Activated T-cell treated with anti-CD3 and anti-CD28 coated beads, Interleukin-2, amount 50 U/mL, for 24 hours (primary cell): ENCODE measurements around the gene RNU5B-1.

Experiments used
- DNase-seq: peaks from one replicate; pipeline ENCODE4 v3.0.0-alpha.2; 2020
- H3K27ac Mint-ChIP-seq: 2 replicates; pipeline ENCODE4 v1.8.0; 2020; ENCODE audit warnings: mild to moderate bottlenecking, mixed read lengths
- H3K27me3 Mint-ChIP-seq: 2 replicates; pipeline ENCODE4 v1.8.0; 2020; ENCODE audit warnings: mixed read lengths
- H3K36me3 Mint-ChIP-seq: 2 replicates; pipeline ENCODE4 v1.8.0; 2020; ENCODE audit warnings: low read depth, mixed read lengths
- H3K4me1 Mint-ChIP-seq: 2 replicates; pipeline ENCODE4 v1.8.0; 2020; ENCODE audit warnings: low read depth, mixed read lengths
- H3K4me3 Mint-ChIP-seq: 2 replicates; pipeline ENCODE4 v1.8.0; 2020; ENCODE audit warnings: mild to moderate bottlenecking, moderate library complexity, mixed read lengths
- H3K9me3 Mint-ChIP-seq: 2 replicates; pipeline ENCODE4 v1.8.0; 2020; ENCODE audit warnings: mixed read lengths

The RNU5B-1 gene

DNA sequence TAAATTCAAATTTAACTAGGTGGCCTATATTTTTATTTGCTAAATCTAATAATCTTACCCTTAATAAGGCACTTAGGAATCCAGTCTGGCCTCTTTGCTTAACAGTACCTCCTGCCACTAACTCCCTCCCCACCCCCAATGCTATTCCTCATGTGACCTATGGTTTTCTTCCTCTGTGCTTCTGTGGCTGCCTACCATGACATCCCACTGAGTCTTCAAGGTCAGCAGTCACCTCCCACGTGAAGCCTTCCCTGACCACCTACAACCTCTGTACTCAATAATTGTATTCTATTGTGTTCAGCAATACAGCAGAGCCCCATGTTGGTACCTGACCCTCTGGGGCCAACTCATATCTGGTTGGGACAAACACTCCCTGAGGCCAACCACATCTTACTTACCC, 27.5 kb upstream of the RNU5B-1 start:
- H3K27ac Mint-ChIP-seq, result no peak overlapping the region
- H3K36me3 Mint-ChIP-seq, result peaks cover 19% of the 10 kb centered on the region
- no peak for DNase-seq
- peaks cover 40% of the 10 kb centered on the region for H3K4me1 Mint-ChIP-seq
- no peaks in the 10 kb centered on the region for H3K9me3 Mint-ChIP-seq
- H3K4me3 Mint-ChIP-seq, result no peak overlapping the region
- H3K27me3 Mint-ChIP-seq, result no peaks in the 10 kb centered on the region

DNA sequence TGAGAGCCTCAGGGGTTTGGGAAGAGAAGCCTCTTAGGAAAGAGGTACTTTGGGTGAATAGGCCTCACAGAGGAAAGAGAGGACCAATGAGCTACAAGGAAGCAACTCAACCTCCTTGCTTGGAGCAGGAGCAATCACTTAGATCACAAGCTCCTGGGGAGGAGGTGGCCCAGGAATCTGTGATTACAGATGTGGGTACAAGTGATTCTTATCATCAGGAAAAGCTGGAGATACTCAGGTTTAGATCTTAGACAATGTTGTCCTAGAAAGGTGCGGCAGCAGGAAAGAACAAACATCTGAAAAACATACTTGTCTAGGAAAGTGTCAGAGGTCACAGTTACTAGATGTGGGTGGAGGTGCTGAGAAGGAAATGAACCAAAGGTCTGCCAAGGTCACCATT, 26.0 kb upstream of the RNU5B-1 start:
- Mint-ChIP-seq H3K27me3 (no peaks in the 10 kb centered on the region), H3K4me1 (peaks cover 48% of the 10 kb centered on the region), H3K27ac (peak overlapping the region; percentile 3), H3K9me3 (no peaks in the 10 kb centered on the region), H3K36me3 (peaks cover 26% of the 10 kb centered on the region), H3K4me3 (no peak overlapping the region)
- DNase-seq, result no peak

GRCh38 chr15:65285291-65286068, 19.0 kb upstream of the RNU5B-1 start:
- Mint-ChIP-seq H3K4me1 (peaks cover 37% of the 10 kb centered on the region), H3K27ac (peak overlapping the region; percentile 89), H3K36me3 (peaks cover 14% of the 10 kb centered on the region), H3K4me3 (peak overlapping the region; percentile 84), H3K27me3 (no peaks in the 10 kb centered on the region), H3K9me3 (no peaks in the 10 kb centered on the region)
- DNase-seq, result no peak

DNA sequence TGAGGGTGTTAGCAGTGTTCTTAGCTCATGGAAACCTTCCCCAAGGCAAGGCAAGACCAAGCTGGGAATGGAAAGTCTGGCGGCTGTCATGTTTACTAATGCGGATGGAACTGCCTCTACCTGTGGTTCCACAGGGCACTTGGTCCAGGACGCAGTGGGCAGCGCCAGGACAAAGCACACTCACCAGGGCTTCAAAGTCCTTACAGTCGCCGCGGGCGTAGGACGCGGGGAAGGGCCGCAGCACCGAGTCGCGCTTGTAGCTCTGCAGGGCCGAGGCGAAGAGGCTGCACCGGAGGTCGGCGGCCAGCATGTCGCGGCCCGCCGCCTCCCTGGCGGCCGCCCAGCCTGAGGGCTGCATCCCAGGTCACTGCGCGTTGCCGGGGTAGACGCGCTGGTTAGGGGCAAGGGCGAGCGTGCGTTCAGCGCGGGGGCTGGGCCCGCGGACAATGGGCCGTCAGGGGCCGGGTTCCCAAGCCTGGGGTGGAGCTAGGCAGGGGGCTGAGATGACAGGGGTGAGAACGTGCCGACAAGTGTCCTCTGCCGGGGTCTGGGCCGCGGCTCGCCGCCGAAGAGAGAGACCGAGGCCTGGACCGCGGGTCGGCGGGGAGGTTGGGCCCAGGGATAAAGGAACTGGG, 18.3 kb upstream of the RNU5B-1 start:
- Mint-ChIP-seq H3K27ac (peak overlapping the region; percentile 89), H3K9me3 (no peaks in the 10 kb centered on the region), H3K4me1 (peaks cover 37% of the 10 kb centered on the region), H3K27me3 (no peaks in the 10 kb centered on the region), H3K36me3 (peaks cover 14% of the 10 kb centered on the region), H3K4me3 (peak overlapping the region; percentile 84)
- no peak for DNase-seq

DNA sequence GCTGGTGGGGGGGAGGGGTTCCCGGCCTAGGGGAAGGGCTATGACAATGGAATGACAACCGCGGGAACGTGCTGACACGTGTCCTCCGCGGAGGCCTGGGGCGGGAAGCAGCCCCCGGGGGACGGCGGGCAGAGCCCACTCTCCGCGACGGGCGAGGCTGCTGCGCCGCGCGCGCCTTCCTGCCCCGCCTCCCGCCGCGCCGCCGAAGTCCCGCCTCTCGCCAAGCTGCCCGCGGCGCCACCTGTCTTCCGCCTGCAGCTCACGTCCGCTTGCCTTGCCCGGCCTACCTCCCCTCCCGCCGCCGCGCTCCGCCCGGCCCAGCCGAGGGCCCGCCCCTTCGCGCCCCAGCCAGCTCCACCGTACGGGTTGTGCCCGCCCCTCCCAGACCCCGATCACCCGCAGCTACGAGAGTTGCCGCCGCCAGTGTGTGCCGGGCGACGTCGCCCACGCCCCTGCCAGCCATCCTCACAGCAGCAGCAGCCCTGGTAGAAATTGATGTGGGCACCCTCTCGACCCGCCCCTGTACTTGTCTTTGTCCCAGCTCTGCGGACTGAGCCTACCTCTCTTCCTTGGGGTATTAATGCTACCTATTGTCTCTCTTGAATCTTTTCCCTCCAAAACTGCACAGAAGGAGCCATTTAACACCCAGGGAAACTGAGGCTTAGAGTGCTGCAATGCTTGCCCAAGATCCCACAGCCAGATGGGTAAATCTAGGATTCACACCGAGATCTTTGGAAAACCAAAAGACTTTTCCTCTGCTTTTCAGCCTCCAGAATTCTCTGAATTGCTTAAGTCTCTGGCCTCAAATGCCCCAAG, 17.6 kb upstream of the RNU5B-1 start, which contains the start of gene PARP16:
PARP16 (minus strand) TSS at position 180 of the 816 bp plus-strand sequence. CDS start 457 bp downstream, outside the sequence.
- H3K27me3 Mint-ChIP-seq, result no peaks in the 10 kb centered on the region
- H3K27ac Mint-ChIP-seq, result peak within 1 kb of the TSS; percentile 89
- peaks cover 36% of the 10 kb centered on the region for H3K4me1 Mint-ChIP-seq
- no peaks in the 10 kb centered on the region for H3K9me3 Mint-ChIP-seq
- peak within 1 kb of the TSS; percentile 84 for H3K4me3 Mint-ChIP-seq
- DNase-seq, result peak; percentile 95
- H3K36me3 Mint-ChIP-seq, result peaks cover 14% of the 10 kb centered on the region

DNA sequence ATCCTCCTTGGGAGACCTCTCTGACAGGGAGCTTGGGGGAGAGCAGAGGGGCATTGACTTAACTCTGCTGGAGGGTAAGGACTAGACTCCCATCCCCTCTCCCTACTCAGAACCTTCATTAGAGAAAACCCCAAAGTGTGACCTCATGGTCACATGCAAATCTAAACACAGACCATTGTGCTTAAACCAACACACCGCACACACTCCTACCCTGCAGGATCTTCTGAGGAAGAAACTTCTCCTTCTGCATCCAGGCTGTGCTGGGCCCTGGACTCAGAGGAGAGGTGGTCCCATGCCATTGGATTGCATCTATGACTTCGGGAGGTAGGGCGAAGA, 17.0 kb upstream of the RNU5B-1 start:
- Mint-ChIP-seq H3K4me1 (peaks cover 32% of the 10 kb centered on the region), H3K9me3 (no peaks in the 10 kb centered on the region), H3K27ac (no peak overlapping the region), H3K36me3 (peaks cover 9% of the 10 kb centered on the region), H3K4me3 (peak overlapping the region; percentile 84), H3K27me3 (no peaks in the 10 kb centered on the region)
- no peak for DNase-seq

DNA sequence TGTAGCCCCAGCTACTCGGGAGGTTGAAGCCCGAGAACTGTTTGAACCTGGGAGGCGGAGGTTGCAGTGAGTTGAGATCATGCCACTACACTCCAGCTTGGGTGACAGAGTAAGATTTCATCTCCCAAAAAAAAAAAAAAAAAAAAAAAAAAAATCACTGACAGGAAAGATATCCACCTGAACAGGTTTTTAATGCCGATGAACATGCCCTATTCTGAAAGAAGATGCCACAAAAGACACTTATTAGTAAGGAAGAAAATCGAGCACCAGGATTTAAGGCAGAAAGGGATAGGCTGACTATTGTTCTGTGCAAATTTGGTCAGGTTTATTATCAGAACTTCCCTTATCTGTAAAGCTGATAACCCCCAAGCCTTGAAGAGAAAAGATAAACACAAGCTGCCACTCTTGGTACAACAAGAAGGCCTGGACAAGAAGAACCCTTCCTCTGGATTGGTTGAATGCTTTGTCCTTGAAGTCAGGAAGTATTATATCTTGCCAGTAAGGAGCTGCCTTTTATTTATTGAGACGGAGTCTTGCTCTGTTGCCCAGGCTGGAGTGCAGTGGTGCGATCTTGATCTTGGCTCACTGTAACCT, 15.1 kb upstream of the RNU5B-1 start:
- Mint-ChIP-seq H3K27me3 (no peaks in the 10 kb centered on the region), H3K4me3 (no peak overlapping the region), H3K27ac (no peak overlapping the region), H3K4me1 (peaks cover 22% of the 10 kb centered on the region), H3K9me3 (no peaks in the 10 kb centered on the region), H3K36me3 (peaks cover 3% of the 10 kb centered on the region)
- no peak for DNase-seq

GRCh38 chr15:65290228-65290627, 14.2 kb upstream of the RNU5B-1 start:
- Mint-ChIP-seq H3K4me3 (no peak overlapping the region), H3K27me3 (no peaks in the 10 kb centered on the region), H3K4me1 (peaks cover 22% of the 10 kb centered on the region), H3K27ac (no peak overlapping the region), H3K9me3 (no peaks in the 10 kb centered on the region), H3K36me3 (peaks cover 3% of the 10 kb centered on the region)
- no peak for DNase-seq

GRCh38 chr15:65292938-65293518, 11.4 kb upstream of the RNU5B-1 start:
- H3K9me3 Mint-ChIP-seq, result no peaks in the 10 kb centered on the region
- no peak overlapping the region for H3K4me3 Mint-ChIP-seq
- H3K27me3 Mint-ChIP-seq, result no peaks in the 10 kb centered on the region
- no peak for DNase-seq
- no peaks in the 10 kb centered on the region for H3K36me3 Mint-ChIP-seq
- H3K4me1 Mint-ChIP-seq, result peaks cover 19% of the 10 kb centered on the region
- H3K27ac Mint-ChIP-seq, result no peak overlapping the region

DNA sequence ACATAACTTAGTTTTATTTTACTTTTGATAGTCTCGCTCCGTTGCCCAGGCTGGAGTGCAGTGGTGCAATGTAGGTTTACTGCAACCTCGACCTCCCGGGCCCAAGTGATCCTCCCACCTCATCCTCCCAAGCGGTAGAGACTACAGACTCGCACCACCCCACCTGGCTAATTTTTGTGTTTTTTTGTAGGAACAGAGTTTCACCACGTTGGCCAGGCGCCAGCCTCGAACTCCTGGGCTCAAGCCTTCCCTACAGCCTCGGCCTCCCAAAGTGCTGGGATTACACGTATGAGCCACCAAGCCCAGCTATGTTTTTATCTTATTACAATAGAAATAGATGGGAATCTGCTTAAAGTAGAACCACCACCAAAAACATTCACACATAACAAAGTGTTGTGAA, 5.7 kb upstream of the RNU5B-1 start:
- Mint-ChIP-seq H3K27me3 (no peaks in the 10 kb centered on the region), H3K9me3 (no peaks in the 10 kb centered on the region), H3K36me3 (no peaks in the 10 kb centered on the region), H3K4me1 (peaks cover 40% of the 10 kb centered on the region), H3K27ac (peak overlapping the region; percentile 15), H3K4me3 (peak overlapping the region; percentile 75)
- DNase-seq, result no peak

GRCh38 chr15:65300924-65301441, 3.5 kb upstream of the RNU5B-1 start:
- peaks cover 50% of the 10 kb centered on the region for H3K4me1 Mint-ChIP-seq
- no peaks in the 10 kb centered on the region for H3K9me3 Mint-ChIP-seq
- no peak overlapping the region for H3K27ac Mint-ChIP-seq
- peaks cover 2% of the 10 kb centered on the region for H3K36me3 Mint-ChIP-seq
- H3K27me3 Mint-ChIP-seq, result no peaks in the 10 kb centered on the region
- no peak for DNase-seq
- no peak overlapping the region for H3K4me3 Mint-ChIP-seq

GRCh38 chr15:65302061-65302460, 2.4 kb upstream of the RNU5B-1 start:
- no peak for DNase-seq
- Mint-ChIP-seq H3K4me3 (no peak overlapping the region), H3K27me3 (no peaks in the 10 kb centered on the region), H3K9me3 (no peaks in the 10 kb centered on the region), H3K36me3 (peaks cover 2% of the 10 kb centered on the region), H3K27ac (no peak overlapping the region), H3K4me1 (peaks cover 52% of the 10 kb centered on the region)

DNA sequence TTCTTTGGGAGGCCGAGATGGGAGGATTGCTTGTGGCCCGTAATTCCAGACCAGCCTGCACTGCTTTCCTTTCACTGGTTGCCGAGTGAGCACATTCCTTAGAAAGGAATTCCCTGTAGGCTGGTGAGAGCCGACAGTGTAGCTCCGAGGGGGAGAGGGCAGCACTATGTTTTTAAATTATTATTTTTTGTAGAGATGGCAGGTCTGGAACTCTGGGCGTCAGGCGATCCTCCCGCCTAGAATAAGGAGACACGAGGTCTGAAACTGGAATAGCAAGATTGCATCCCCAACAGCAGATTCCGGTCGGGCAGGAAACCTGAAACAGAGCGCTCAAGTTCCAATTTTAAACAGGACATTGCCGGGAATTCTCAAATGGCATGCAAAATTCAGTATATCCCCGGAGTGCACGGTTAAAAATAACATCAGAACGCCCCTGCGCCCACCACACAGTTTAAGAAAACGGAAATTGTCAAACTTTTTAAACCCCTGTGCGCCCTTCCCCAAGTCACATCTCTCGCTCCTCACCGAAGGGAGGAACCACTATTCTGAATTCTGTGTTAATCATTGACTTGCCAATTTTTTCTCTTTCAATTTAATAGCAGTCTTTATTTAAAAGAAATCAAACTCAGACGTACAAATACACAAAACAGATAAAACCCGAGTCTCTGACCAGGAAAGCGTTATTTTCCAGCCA, 643 bp upstream of the RNU5B-1 start:
- Mint-ChIP-seq H3K4me1 (peaks cover 42% of the 10 kb centered on the region), H3K27me3 (no peaks in the 10 kb centered on the region), H3K9me3 (no peaks in the 10 kb centered on the region), H3K4me3 (peak overlapping the region; percentile 88), H3K27ac (peak overlapping the region; percentile 100), H3K36me3 (peaks cover 2% of the 10 kb centered on the region)
- peak; percentile 51 for DNase-seq
